Duodenal mucosa (tissue), 2 donors: ENCODE data around the gene PDE8B.
"Not testable (repeated sequence)": the region's sequence is repeated elsewhere in the genome, so short reads cannot be mapped to it uniquely, and the experiment has no call there.

Source experiments
- H3K27ac ChIP-seq: one replicate; pipeline ENCODE4 v1.7.0; 2013; ENCODE audit warnings: low read depth, low read length
- H3K27me3 ChIP-seq, 2 donors: one replicate each; pipeline ENCODE4 v1.7.0; 2013; ENCODE audit warnings: low read length in 2 of 2, control low read depth in 1 of 2; ENCODE audit not compliant: insufficient read depth in 2 of 2, control insufficient read depth in 1 of 2
- H3K36me3 ChIP-seq, 2 donors: one replicate each; pipeline ENCODE4 v1.7.0; 2013; ENCODE audit warnings: low read length in 2 of 2, control low read depth in 1 of 2; ENCODE audit not compliant: insufficient read depth in 2 of 2, control insufficient read depth in 1 of 2
- H3K4me1 ChIP-seq, 2 donors: one replicate each; pipeline ENCODE4 v1.7.0; 2013; ENCODE audit warnings: low read length in 2 of 2, control low read depth in 1 of 2; ENCODE audit not compliant: insufficient read depth in 2 of 2, control insufficient read depth in 1 of 2
- H3K4me3 ChIP-seq, 2 donors: one replicate each; pipeline ENCODE4 v1.7.0; 2013; ENCODE audit warnings: low read length in 2 of 2, low read depth in 1 of 2
- H3K9ac ChIP-seq, 2 donors: one replicate each; pipeline ENCODE4 v1.7.0; 2013; ENCODE audit warnings: low read length in 2 of 2, low read depth in 1 of 2
- H3K9me3 ChIP-seq, 2 donors: one replicate each; pipeline ENCODE4 v1.7.0; 2013; ENCODE audit warnings: low read length in 2 of 2, control low read depth in 1 of 2; ENCODE audit not compliant: control insufficient read depth in 1 of 2

Gene PDE8B

DNA sequence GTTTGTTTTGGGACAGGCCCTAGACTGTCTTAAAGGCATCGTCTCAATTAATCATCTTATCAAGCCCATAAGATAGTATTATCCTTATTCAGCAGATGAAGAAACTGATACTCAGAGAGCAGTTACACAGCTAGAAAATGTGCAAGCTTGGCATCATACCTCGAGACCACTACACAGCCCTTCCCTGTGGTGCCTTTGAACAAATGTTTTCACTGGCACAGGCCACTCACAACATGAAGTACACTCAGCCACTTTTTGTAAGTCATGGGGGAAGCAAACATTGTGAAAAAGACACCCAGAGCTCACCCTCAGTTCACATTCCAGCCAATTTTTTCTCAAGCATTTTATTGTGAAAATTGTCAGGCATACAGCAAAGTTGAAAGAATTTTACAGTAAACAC, 159.1 kb downstream of the PDE8B start:
- H3K9me3 ChIP-seq = no peaks in the 10 kb centered on the region
- H3K4me3 ChIP-seq = no peak overlapping the region
- H3K27ac ChIP-seq = no peak overlapping the region

DNA sequence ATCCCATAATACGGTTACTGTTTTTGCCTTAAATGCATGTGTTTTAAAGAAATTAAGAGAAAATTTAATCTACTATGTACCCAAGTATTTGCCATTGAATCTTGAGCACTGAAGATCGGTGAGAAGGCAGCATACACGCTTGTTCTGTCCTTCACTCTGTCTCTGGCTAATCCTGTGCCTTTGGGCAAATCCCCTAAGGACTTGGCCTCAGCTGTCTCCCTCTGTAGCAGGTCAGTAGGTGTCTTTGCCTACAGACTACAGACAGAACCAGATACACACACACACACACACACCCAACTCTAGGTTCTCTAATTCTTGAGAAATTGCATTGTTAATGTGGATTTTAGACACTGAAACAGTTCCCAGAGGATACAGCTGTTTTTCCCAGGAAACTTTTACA, 164.2 kb downstream of the PDE8B start:
- H3K36me3 ChIP-seq = no peaks in the 10 kb centered on the region
- H3K27me3 ChIP-seq = no peaks in the 10 kb centered on the region
- H3K9me3 ChIP-seq = no peaks in the 10 kb centered on the region
- H3K4me1 ChIP-seq = peaks cover 0 to 4% of the 10 kb centered on the region in 2 donors
- no peak overlapping the region for H3K9ac ChIP-seq
- no peak overlapping the region for H3K27ac ChIP-seq
- H3K4me3 ChIP-seq = no peak overlapping the region

More for the DNA sequence above, 159.1 kb downstream of the PDE8B start:
- no peaks in the 10 kb centered on the region for H3K27me3 ChIP-seq
- H3K36me3 ChIP-seq = no peaks in the 10 kb centered on the region
- no peak overlapping the region for H3K9ac ChIP-seq
- no peaks in the 10 kb centered on the region for H3K4me1 ChIP-seq

DNA sequence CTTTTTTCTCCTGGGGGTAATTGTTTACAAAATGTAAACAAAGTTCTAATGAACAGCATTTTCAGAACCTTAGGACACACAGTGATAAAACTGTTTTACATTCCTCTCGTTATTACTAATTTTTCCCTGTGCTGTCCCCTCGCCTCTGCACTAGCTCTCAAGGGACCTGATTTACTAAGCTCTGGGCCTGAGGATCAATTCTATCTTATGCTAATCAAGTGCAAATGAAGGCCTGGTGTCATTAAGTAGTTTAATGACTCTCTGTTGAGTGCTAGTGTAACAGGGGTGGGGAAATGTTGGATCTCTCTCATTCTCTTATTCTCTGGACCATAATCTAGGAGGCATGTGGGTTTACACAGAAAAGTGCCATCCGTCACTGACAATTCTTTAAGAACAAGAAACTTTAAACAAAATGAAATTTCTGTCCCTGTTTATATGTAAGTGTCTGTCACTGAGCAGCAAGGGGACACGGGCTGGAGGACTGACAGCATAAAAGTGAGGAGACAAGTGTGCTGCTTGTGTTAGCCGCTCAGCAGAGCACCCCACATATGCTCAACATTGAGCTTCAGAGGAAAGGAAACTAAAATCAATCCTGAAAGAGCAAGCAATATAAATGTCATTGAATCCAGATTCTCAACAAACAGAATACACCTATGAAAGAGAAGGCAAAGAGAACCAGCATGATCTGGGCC, 166.3 kb downstream of the PDE8B start:
- no peak overlapping the region for H3K27ac ChIP-seq
- H3K4me1 ChIP-seq = peaks cover 4 to 19% of the 10 kb centered on the region in 2 donors
- H3K27me3 ChIP-seq = no peaks in the 10 kb centered on the region
- no peaks in the 10 kb centered on the region for H3K36me3 ChIP-seq
- no peak overlapping the region for H3K9ac ChIP-seq
- H3K9me3 ChIP-seq = no peaks in the 10 kb centered on the region
- H3K4me3 ChIP-seq = no peak overlapping the region

DNA sequence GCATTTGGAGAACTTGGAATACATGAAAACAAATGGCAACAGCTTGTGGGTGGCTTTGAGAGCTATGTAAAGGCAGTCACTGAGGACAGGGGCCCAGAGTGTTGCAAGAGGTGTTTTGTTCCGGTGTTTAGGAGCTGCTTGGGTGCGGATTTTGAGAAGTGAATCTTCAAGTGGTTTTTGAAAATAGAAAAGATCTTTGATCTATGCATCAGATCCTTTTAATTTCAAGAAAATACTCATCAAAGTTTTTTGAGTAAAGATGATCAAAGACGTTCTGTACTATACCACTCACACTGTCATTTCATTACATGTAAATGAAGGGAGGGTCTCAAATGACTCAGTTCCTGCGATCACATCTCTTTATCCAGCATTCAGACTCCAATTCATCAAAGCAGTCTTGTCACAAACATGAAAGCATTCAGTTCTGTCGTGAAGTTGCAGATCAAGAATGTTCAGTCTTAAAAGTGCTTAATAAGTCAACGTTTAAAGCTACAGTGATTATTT, 169.1 kb downstream of the PDE8B start:
- no peaks in the 10 kb centered on the region for H3K36me3 ChIP-seq
- H3K27ac ChIP-seq = no peak overlapping the region
- no peaks in the 10 kb centered on the region for H3K27me3 ChIP-seq
- no peak overlapping the region for H3K4me3 ChIP-seq
- H3K4me1 ChIP-seq = peaks cover 4 to 19% of the 10 kb centered on the region in 2 donors
- H3K9me3 ChIP-seq = no peaks in the 10 kb centered on the region
- H3K9ac ChIP-seq = no peak overlapping the region

DNA sequence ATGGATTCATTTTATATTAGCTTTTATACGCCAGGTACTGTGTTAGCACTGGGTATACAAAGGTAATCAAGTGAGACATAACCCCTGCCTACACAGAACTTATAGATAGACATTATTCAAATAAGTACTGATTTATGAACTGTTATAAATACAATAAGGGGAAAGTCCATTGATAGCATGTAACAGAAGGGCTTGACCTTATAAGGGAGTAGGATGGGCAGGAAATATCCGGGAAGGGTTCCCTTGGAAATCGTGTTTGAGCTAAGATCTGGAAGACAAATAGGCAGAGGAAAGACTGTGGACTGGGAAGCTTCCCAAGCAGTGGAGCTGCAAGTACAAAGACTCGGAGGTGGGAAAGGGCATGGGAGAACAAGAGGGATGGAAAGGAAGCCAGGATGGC, 170.2 kb downstream of the PDE8B start:
- H3K27me3 ChIP-seq = no peaks in the 10 kb centered on the region

DNA sequence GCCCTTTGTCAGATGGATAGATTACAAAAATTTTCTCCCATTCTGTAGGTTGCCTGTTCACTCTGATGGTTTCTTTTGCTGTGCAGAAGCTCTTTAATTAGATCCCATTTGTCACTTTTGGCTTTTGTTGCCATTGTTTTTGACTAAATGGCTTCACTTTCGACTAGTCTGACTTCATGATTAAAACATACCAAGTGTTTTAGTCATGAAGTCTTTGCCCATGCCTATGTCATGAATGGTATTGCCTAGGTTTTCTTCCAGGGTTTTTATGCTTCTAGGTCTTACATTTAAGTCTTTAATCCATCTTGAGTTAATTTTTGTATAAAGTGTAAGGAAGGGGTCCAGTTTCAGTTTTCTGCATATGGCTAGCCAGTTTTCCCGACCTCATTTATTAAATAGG, 172.9 kb downstream of the PDE8B start:
- not testable (repeated sequence) for H3K9me3 ChIP-seq, H3K36me3 ChIP-seq
- peaks cover 4 to 19% of the 10 kb centered on the region in 2 donors for H3K4me1 ChIP-seq

More for the DNA sequence above, 170.2 kb downstream of the PDE8B start:
- Histone ChIP-seq H3K4me3 (peak overlapping the region in 1 of 2 donors; percentile 16), H3K36me3 (no peaks in the 10 kb centered on the region), H3K27ac (no peak overlapping the region), H3K9me3 (no peaks in the 10 kb centered on the region), H3K9ac (no peak overlapping the region), H3K4me1 (peaks cover 4 to 19% of the 10 kb centered on the region in 2 donors)

DNA sequence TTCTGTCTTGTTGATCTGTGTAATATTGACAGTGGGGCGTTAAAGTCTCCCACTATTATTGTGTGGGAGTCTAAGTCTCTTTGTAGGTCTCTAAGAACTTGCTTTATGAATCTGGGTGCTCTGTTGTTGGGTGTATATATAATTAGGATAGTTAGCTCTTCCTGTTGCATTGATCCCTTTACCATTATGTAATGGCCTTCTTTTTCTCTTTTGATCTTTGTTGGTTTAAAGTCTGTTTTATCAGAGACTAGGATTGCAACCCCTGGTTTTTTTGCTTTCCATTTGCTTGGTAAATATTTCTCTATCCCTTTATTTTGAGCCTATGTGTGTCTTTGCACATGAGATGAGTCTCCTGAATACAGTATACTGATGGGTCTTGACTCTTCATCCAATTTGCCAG, 175.9 kb downstream of the PDE8B start:
- not testable (repeated sequence) for H3K4me3 ChIP-seq, H3K9me3 ChIP-seq, H3K9ac ChIP-seq, H3K4me1 ChIP-seq, H3K27me3 ChIP-seq, H3K36me3 ChIP-seq, H3K27ac ChIP-seq

More for the DNA sequence above, 172.9 kb downstream of the PDE8B start:
- H3K9ac ChIP-seq, H3K27me3 ChIP-seq, H3K27ac ChIP-seq, H3K4me3 ChIP-seq: not testable (repeated sequence)

DNA sequence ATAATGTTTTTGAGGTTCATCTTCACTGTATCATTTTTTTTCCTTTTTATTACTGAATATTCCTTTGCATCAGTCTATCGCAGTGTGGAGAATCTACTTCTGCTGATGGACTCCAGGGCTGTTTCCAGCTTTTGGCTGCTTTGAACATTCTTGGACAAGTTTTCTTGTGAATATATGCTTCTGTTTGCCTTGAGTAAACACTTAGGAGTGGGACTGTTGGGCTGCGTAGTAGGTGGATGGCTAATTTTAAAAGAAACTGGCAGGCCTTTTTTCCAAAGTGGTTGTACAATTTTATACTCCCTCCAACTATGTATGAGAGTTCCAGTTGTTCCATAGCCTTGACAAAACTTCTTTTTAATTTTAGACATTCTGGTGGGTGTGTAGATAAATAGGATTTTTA, 179.3 kb downstream of the PDE8B start:
- no peaks in the 10 kb centered on the region for H3K9me3 ChIP-seq
- no peak overlapping the region for H3K27ac ChIP-seq
- no peaks in the 10 kb centered on the region for H3K36me3 ChIP-seq
- no peak overlapping the region for H3K4me3 ChIP-seq
- H3K9ac ChIP-seq = no peak overlapping the region
- no peaks in the 10 kb centered on the region for H3K4me1 ChIP-seq
- no peaks in the 10 kb centered on the region for H3K27me3 ChIP-seq

DNA sequence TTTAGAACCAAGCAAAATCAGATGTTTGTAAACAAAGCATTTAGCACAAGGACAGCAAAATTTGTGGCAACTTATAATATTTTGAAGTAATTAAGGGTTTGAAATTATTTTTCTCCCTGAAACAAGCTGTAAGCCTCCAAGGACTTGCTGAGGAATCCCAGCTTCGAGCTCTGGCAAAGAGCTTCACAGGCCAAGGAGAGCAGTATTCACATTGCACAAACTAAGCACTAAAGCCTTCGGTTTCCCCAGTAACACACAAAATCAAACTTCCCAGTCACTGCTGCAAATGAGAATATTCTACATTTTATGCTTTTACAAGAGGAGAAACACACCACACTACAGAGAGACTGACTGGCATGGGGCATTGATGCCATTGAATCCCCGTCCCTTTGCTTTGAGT, 179.7 kb downstream of the PDE8B start:
- H3K4me3 ChIP-seq = no peak overlapping the region
- no peaks in the 10 kb centered on the region for H3K36me3 ChIP-seq
- H3K4me1 ChIP-seq = no peaks in the 10 kb centered on the region
- H3K9ac ChIP-seq = no peak overlapping the region
- H3K9me3 ChIP-seq = no peaks in the 10 kb centered on the region
- H3K27me3 ChIP-seq = no peaks in the 10 kb centered on the region
- H3K27ac ChIP-seq = no peak overlapping the region

DNA sequence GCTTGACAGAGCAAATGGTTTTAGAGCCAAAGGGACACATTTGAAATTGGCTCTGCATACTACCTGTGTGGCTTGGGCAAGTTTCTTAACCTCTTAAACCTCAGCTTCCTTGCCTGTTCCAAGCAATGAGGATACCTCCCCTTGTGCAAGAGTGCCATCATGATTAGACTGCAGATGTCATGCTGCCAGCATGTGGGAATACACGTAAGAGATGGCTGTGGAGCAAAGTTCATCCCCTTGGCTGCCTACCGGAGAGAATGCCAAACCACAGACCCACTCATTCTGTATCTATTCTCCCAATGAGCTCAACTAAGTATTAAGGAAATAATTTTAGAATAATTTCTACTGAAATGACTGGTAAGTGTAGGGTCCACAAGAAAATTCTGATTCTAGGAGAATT, 180.3 kb downstream of the PDE8B start:
- Histone ChIP-seq H3K4me3 (no peak overlapping the region), H3K27me3 (no peaks in the 10 kb centered on the region), H3K4me1 (no peaks in the 10 kb centered on the region), H3K9me3 (no peaks in the 10 kb centered on the region), H3K27ac (no peak overlapping the region), H3K36me3 (no peaks in the 10 kb centered on the region), H3K9ac (no peak overlapping the region)
